IMR-90 (cell line): Measurements from ENCODE around the gene DCDC1.

Source experiments
- CEBPB ChIP-seq: IDR thresholded peaks from 2 replicates; pipeline ENCODE4 v1.6.1; 2012; ENCODE audit warnings: low read depth, low read length, improper control_type of control experiment
- MAFK ChIP-seq: IDR thresholded peaks from 2 replicates; pipeline ENCODE4 v1.6.1; 2012; ENCODE audit warnings: low read depth, low read length, improper control_type of control experiment
- POLR2A ChIP-seq: IDR thresholded peaks from 2 replicates; pipeline ENCODE4 v1.6.1; 2012; ENCODE audit warnings: mild to moderate bottlenecking, low read depth, low read length
- RAD21 ChIP-seq: IDR thresholded peaks from 2 replicates; pipeline ENCODE4 v1.6.1; 2012; ENCODE audit warnings: low read length, improper control_type of control experiment
- RCOR1 ChIP-seq: IDR thresholded peaks from 2 replicates; pipeline ENCODE4 v1.6.1; 2012; ENCODE audit warnings: mild to moderate bottlenecking, low read length, improper control_type of control experiment; ENCODE audit not compliant: insufficient replicate concordance
- RFX5 ChIP-seq: IDR thresholded peaks from 2 replicates; pipeline ENCODE4 v1.8.0; 2012; ENCODE audit warnings: low read depth, mild to moderate bottlenecking, low read length, moderate library complexity
- SMC3 ChIP-seq: fragments of 150-350 bp; IDR thresholded peaks from 2 replicates; pipeline ENCODE4 v1.6.1; 2016; ENCODE audit warnings: low read depth, mild to moderate bottlenecking, antibody characterized with exemption, low read length, moderate library complexity
- TF ChIP-seq, protein P1 (sequence below): conservative IDR thresholded peaks from 2 replicates; pipeline ENCODE4 v1.5.1; 2012; ENCODE audit warnings: mild to moderate bottlenecking, low read depth, low read length, improper control_type of control experiment
- TF ChIP-seq, protein P2 (sequence below): fragments of 150-350 bp; IDR thresholded peaks from 2 replicates; pipeline ENCODE4 v1.6.1; 2016; ENCODE audit warnings: low read depth, mild to moderate bottlenecking, low read length, moderate library complexity, borderline replicate concordance

DNA sequence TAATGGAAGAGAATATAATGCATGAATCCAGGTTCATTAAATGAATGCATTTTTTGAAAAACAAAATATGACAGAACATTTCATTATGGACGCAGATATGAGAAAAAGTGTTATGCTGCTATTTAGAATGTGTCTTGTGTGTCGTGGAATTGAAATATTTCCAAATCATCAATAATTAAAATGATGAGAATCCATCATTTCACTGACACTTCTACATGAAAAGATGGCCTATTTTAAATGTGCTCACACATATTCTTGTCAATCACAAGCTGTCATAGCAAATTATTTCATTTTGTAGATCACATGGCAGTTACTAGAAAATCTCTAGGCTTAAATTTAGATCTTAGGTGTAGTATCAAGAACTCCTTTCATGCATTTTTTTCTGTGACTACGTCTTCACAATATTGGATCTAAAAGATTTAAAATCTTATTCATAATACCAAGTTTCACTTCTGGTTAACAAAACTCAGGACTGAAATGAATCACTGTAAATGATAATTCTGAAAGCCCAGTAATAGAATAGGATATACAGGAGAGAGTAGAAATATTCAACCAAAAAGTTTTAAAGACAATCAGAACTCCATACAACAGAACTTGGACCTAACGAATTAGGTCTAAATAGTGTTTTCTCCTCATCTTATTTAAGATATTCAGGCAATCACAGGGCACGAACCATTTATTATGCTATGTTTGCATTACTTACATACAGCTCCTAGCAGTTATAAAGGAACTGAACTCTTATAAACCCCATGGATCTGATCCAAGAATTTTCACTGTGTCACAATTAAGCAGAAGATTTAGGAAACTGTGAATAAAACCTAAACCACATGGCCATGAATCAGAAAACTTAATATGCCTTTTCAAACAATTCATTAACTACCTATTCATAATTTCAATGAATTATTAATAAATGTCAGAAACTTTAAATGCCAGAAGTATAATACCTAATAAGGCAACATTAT is 67.7 kb downstream of the DCDC1 start:
- TF ChIP-seq RCOR1 (no peak), RFX5 (no peak), RAD21 (no peak), SMC3 (no peak), POLR2A (no peak), MAFK (no peak), CEBPB (no peak)
- TF ChIP-seq, protein P1, sequence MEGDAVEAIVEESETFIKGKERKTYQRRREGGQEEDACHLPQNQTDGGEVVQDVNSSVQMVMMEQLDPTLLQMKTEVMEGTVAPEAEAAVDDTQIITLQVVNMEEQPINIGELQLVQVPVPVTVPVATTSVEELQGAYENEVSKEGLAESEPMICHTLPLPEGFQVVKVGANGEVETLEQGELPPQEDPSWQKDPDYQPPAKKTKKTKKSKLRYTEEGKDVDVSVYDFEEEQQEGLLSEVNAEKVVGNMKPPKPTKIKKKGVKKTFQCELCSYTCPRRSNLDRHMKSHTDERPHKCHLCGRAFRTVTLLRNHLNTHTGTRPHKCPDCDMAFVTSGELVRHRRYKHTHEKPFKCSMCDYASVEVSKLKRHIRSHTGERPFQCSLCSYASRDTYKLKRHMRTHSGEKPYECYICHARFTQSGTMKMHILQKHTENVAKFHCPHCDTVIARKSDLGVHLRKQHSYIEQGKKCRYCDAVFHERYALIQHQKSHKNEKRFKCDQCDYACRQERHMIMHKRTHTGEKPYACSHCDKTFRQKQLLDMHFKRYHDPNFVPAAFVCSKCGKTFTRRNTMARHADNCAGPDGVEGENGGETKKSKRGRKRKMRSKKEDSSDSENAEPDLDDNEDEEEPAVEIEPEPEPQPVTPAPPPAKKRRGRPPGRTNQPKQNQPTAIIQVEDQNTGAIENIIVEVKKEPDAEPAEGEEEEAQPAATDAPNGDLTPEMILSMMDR: no peak
- TF ChIP-seq, protein P2, sequence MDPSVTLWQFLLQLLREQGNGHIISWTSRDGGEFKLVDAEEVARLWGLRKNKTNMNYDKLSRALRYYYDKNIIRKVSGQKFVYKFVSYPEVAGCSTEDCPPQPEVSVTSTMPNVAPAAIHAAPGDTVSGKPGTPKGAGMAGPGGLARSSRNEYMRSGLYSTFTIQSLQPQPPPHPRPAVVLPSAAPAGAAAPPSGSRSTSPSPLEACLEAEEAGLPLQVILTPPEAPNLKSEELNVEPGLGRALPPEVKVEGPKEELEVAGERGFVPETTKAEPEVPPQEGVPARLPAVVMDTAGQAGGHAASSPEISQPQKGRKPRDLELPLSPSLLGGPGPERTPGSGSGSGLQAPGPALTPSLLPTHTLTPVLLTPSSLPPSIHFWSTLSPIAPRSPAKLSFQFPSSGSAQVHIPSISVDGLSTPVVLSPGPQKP: no peak
